Osteocyte (in vitro differentiated cells): ENCODE measurements around the gene FAM72A. TPM values are rescaled to one million over a fixed set of nuclear protein-coding genes. Genes with fewer than 3 reads are reported as not detected.
A peak's percentile ranks its signal among the peaks of the same experiment; 100 is the strongest.
"Not testable (repeated sequence)": the region's sequence is repeated elsewhere in the genome, so short reads cannot be mapped to it uniquely, and the experiment has no call there.

Experiments used
- DNase-seq: peaks from one replicate; pipeline ENCODE4 v3.0.0; 2021; ENCODE audit warnings: mixed read lengths; ENCODE audit not compliant: unreplicated experiment; ENCODE audit errors: extremely low spot score
- H3K27ac Mint-ChIP-seq: one replicate; pipeline ENCODE4 v1.8.0; 2021; ENCODE audit warnings: mild to moderate bottlenecking, mixed read lengths; ENCODE audit not compliant: unreplicated experiment
- H3K27me3 Mint-ChIP-seq: one replicate; pipeline ENCODE4 v1.8.0; 2021; ENCODE audit warnings: mixed read lengths; ENCODE audit not compliant: unreplicated experiment
- H3K36me3 Mint-ChIP-seq: one replicate; pipeline ENCODE4 v1.8.0; 2021; ENCODE audit warnings: mixed read lengths; ENCODE audit not compliant: unreplicated experiment
- H3K4me1 Mint-ChIP-seq: one replicate; pipeline ENCODE4 v1.8.0; 2021; ENCODE audit warnings: mixed read lengths; ENCODE audit not compliant: unreplicated experiment
- H3K4me3 Mint-ChIP-seq: one replicate; pipeline ENCODE4 v1.8.0; 2021; ENCODE audit warnings: mild to moderate bottlenecking, moderate library complexity, mixed read lengths; ENCODE audit not compliant: unreplicated experiment
- H3K9me3 Mint-ChIP-seq: one replicate; pipeline ENCODE4 v1.8.0; 2021; ENCODE audit warnings: mixed read lengths; ENCODE audit not compliant: unreplicated experiment
- long read RNA-seq: library from polyadenylated mRNA; unstranded; transcript quantifications from one replicate; pipeline ENCODE4 v2.0.0, GENCODE V29; 2021
- total RNA-seq: library from RNA; stranded (reverse); gene quantifications from 2 replicates; pipeline ENCODE4 v1.2.1, GENCODE V29; 2021

Gene FAM72A
- 3.2 and 4.3 TPM in 2 replicates for total RNA-seq
- long read RNA-seq, partial matches to known transcripts: 0 of 3 reads
- long read RNA-seq, other reads (novel, unspliced or antisense): 0 of 3 reads

GRCh38 chr1:206202789-206203363, at the start of gene FAM72A:
FAM72A (minus strand) TSS chr1:206202839; CDS start chr1:206202025, 814 bp downstream.
- DNase-seq: peak; percentile 99
- H3K9me3 Mint-ChIP-seq, H3K36me3 Mint-ChIP-seq, H3K4me1 Mint-ChIP-seq, H3K27me3 Mint-ChIP-seq: not testable (repeated sequence)
- peak within 1 kb of the TSS; percentile 78 for H3K27ac Mint-ChIP-seq
- peak within 1 kb of the TSS; percentile 78 for H3K4me3 Mint-ChIP-seq

DNA sequence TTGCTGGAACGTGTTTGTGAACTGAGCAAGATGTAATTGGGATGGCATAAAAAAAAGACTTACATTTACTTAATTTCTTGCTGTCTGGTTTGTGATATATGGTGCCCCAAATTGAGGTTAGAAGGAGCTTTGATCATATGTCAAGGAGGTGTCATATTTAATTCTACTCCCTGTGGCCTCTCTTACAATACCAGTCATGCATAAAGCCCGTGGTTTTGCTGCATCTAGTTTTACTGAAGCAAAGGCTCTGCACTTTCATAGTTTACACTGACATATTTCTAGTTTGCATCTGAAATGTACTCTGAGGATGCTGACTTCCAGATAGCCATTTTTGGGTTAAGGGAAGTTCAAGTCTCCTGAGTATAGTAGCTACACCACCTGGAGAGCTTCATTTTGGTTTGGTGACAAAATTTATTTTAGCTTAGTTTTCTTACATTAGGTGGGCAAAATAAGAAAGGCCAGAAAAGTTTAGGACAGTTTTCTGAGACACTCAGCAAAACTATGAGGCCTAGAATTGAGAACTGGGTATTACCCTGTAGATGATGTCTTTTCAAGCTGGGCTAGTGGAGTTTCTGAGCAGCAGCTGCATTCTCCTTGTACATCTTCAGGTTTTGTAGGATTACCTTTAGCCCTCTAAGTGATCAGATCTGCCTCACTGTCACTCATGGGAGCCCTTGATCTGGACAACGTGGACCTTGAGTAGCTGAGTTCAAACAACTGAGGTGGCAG, 48.5 kb upstream of the FAM72A start:
- DNase-seq, H3K9me3 Mint-ChIP-seq, H3K36me3 Mint-ChIP-seq, H3K27me3 Mint-ChIP-seq, H3K4me3 Mint-ChIP-seq, H3K4me1 Mint-ChIP-seq, H3K27ac Mint-ChIP-seq: not testable (repeated sequence)

DNA sequence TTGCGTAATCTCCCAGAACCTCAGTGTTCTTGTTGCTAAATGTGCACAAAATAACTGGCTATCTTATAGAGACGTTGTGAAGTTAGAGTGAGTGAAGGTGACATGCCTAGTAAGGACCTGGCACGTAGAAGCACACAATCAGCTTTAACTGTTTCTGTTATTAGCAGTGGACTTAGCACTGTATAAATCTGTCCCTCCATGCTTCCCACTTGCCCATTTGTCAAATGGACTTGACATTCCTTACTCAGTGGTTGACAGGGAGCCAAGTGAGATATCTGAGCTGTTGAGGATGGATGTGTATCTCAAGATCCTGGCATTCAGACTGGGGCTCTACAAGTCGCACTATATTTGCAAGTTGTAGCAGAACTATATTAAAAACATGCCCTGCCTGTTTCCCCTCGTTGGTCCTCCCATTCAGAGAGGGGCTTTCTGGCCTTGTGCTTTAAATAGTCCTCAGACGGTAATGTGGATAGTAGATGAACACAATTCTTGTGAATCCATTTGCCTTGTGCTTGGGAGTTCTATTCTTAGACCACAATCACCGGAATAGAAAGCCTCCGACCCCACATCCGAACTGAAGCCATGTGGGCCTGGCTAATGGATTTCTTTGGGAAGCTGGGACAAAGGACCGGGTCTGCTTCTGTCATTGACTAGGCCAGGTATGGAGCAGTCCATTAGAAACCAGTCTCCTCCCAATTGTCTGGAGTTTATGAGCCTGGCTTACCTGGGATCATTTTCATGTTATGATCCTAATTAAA, 43.7 kb upstream of the FAM72A start:
- H3K4me1 Mint-ChIP-seq, H3K27me3 Mint-ChIP-seq, H3K36me3 Mint-ChIP-seq, H3K4me3 Mint-ChIP-seq, H3K9me3 Mint-ChIP-seq, H3K27ac Mint-ChIP-seq, DNase-seq: not testable (repeated sequence)

- not testable (repeated sequence) for H3K4me3 Mint-ChIP-seq, H3K4me1 Mint-ChIP-seq, H3K27me3 Mint-ChIP-seq, H3K36me3 Mint-ChIP-seq, H3K27ac Mint-ChIP-seq, DNase-seq, H3K9me3 Mint-ChIP-seq
These were observed 42.8 kb upstream of the FAM72A start for GRCh38 chr1:206245479-206245878.

DNA sequence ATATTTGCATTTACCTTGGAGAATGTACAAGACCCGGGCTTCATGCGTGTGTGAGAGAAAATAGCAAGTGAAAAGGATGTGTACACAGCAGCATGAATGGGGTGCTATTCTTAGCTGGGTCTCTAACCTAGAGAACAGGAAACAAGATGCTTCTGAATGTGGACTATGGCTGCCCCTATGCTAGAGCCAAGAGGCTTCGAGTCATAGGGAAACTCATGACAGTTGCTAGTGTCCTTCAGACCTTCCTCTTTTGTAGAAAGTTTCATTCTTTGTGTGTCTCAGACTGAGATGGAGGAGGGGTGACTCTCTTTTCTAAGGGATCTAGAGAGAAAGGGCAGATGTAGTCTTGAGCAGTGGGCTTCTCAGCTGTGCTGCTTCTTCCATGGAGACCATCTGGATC, 40.7 kb upstream of the FAM72A start:
- H3K27me3 Mint-ChIP-seq, H3K4me3 Mint-ChIP-seq, H3K9me3 Mint-ChIP-seq, H3K36me3 Mint-ChIP-seq, H3K4me1 Mint-ChIP-seq, H3K27ac Mint-ChIP-seq, DNase-seq: not testable (repeated sequence)

DNA sequence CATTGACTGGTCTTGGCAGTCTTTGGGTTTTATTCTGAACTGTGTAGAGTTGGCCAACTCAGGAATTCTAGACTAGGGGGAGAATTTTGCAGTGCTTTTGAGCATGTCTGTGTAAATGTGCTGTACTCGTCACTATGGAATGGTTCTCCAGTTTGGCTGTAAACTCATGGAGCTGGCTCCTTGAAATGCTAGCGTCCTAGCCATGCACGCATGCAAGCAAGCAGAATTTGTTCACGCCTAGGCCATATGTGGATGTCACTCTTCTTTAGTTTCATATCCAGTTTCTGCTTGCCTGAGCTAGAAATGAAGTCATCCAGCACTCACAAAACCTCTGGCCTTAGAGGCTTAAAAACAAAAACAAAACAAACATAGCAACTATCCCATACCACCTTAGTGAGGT, 37.6 kb upstream of the FAM72A start:
- H3K4me1 Mint-ChIP-seq, H3K4me3 Mint-ChIP-seq, DNase-seq, H3K36me3 Mint-ChIP-seq, H3K27me3 Mint-ChIP-seq, H3K9me3 Mint-ChIP-seq, H3K27ac Mint-ChIP-seq: not testable (repeated sequence)

- H3K4me1 Mint-ChIP-seq, H3K27me3 Mint-ChIP-seq, H3K27ac Mint-ChIP-seq, H3K36me3 Mint-ChIP-seq, DNase-seq, H3K9me3 Mint-ChIP-seq, H3K4me3 Mint-ChIP-seq: not testable (repeated sequence)
These were observed 32.6 kb upstream of the FAM72A start for GRCh38 chr1:206235190-206235589.

DNA sequence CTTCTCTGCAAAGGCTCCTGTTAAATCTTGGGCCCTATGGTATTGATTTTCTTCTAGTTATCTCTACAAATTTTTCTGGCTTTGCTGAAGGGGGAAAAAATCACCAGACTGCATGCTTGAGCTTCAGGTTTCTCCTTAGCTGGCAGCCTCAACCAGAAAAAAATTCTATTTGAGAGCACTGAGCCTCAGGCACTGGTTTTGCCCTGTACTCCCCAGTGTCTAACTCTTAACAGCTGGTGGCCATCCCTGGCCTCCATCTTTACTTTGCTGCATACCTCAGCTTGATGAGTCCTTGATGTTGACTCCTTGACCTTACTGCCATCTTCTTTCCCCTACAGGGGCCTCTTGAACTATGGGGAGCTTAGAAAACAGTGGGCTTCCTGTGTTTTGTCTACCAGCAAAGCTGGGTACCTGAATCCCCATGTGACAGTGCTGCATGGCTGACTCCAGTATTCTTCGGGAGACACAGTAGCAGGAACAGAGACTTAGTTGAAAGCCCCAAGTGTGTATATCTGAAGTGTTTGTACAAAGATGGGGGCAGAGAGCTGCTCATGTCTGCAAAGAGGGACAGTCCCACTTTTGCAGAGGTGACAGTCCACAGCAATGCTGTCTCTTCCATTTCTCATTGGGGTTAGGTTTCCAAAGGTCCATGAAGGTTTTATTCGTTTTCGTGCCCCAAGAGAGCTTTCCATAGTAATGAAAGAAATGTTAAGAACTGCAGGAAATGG, 31.7 kb upstream of the FAM72A start:
- H3K36me3 Mint-ChIP-seq, H3K4me1 Mint-ChIP-seq, H3K4me3 Mint-ChIP-seq, H3K27ac Mint-ChIP-seq, DNase-seq, H3K27me3 Mint-ChIP-seq, H3K9me3 Mint-ChIP-seq: not testable (repeated sequence)

DNA sequence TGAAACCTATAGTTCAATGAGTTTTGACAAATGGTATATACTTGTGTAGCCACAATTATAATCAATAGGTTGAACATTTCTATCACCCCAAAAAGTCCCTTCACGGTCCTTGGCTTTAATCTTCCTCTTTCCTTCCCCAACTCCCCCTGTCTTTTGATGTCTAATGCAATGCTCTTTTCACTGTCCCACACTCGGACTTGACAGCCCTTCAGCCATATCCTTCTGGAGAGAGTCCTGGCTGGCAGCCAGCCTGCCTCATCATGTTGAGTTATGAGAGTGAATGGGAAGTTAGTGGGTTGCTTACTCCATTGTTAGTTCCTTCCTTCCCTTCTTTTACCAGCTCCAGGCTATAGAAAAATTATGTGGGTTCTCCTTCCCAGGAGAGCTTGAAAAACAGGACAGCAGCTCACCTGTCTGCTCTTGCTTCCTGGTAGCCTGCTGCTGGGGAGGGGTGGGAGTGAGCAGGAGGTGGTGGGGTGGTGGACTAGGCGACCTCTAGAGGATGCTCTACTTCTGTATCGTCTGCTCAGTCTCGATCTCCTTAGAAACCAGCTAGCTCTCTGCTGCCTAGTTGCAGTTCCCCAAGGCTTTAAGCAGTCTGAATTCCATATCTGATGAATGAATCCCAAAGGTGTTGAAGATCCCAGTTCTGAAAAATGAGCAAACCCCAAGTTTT, 30.5 kb upstream of the FAM72A start:
- H3K27ac Mint-ChIP-seq, H3K27me3 Mint-ChIP-seq, H3K4me3 Mint-ChIP-seq, H3K9me3 Mint-ChIP-seq, H3K36me3 Mint-ChIP-seq, DNase-seq, H3K4me1 Mint-ChIP-seq: not testable (repeated sequence)

- not testable (repeated sequence) for DNase-seq, H3K27ac Mint-ChIP-seq, H3K9me3 Mint-ChIP-seq, H3K4me3 Mint-ChIP-seq, H3K36me3 Mint-ChIP-seq, H3K4me1 Mint-ChIP-seq, H3K27me3 Mint-ChIP-seq
These were observed 29.4 kb upstream of the FAM72A start for GRCh38 chr1:206231989-206232388.

GRCh38 chr1:206229286-206229685, 26.6 kb upstream of the FAM72A start:
- not testable (repeated sequence) for H3K4me3 Mint-ChIP-seq, H3K4me1 Mint-ChIP-seq, H3K27ac Mint-ChIP-seq, H3K36me3 Mint-ChIP-seq, H3K9me3 Mint-ChIP-seq, DNase-seq, H3K27me3 Mint-ChIP-seq
